K562 (cell line): ENCODE measurements around the gene THSD8. TPM values are rescaled to one million over a fixed set of nuclear protein-coding genes. Genes with fewer than 3 reads are reported as not detected.

Experiments
- ATF1 ChIP-seq, 2 experiments: fragments of 450-650 bp in 1 of 2; IDR thresholded peaks; 2 replicates each; pipeline ENCODE4 v1.6.1; 2016; ENCODE audit warnings: missing compliant biosample characterization in 1 of 2, missing genetic modification characterization in 1 of 2
- DMBX1 ChIP-seq: fragments of 250-450 bp; sonication (Bioruptor Pico); IDR thresholded peaks from 2 replicates; pipeline ENCODE4 v1.8.0; 2022; ENCODE audit warnings: inconsistent platforms, mild to moderate bottlenecking, moderate library complexity, borderline replicate concordance
- FOXK1 ChIP-seq: sonication (generic); formaldehyde crosslinking; IDR thresholded peaks from 2 replicates; pipeline ENCODE4 v1.8.0; 2022; ENCODE audit warnings: missing genetic modification reagents, mild to moderate bottlenecking, borderline replicate concordance
- HBP1 ChIP-seq: fragments of 450-650 bp; formaldehyde crosslinking; IDR thresholded peaks from 2 replicates; pipeline ENCODE4 v1.4.0; 2022; ENCODE audit warnings: missing genetic modification characterization
- TEAD1 ChIP-seq, 2 experiments: fragments of 450-650 bp in 1 of 2; sonication (generic) in 1 of 2; formaldehyde crosslinking; IDR thresholded peaks; 2 replicates each; pipeline versions ENCODE4 v1.4.0 to v1.8.0; 2020 to 2022; ENCODE audit warnings: mild to moderate bottlenecking in 2 of 2, missing genetic modification reagents in 1 of 2
- ZBTB2 ChIP-seq: fragments of 450-650 bp; IDR thresholded peaks from 2 replicates; pipeline ENCODE4 v1.6.1; 2016; ENCODE audit warnings: antibody characterized with exemption
- ZBTB26 ChIP-seq: fragments of 450-650 bp; formaldehyde crosslinking; IDR thresholded peaks from 2 replicates; pipeline ENCODE4 v1.4.0; 2022; ENCODE audit warnings: missing genetic modification characterization
- ZC3H4 ChIP-seq: sonication (generic); formaldehyde crosslinking; IDR thresholded peaks from 2 replicates; pipeline ENCODE4 v1.9.0; 2021; ENCODE audit warnings: missing genetic modification reagents, borderline replicate concordance
- ZKSCAN8 ChIP-seq: fragments of 200-800 bp; sonication (Bioruptor generic); IDR thresholded peaks from 2 replicates; pipeline ENCODE4 v1.6.1; 2016; ENCODE audit warnings: missing genetic modification characterization, missing compliant biosample characterization
- polyA plus RNA-seq, 8 experiments: library from polyadenylated mRNA; depleted of rRNA in 4 of 8; stranded (reverse) in 5 of 8; unstranded in 3 of 8; fragments of >200 nt; fragmentation: Nextera tagmentation in 2 of 8; fragmentation: Illumina TruSeq in 1 of 8; extraction: Ambion mirVana in 2 of 8; extraction: Trizol in 1 of 8; gene quantifications; 2 replicates each; pipeline versions ENCODE4 v1.2.1 to v1.2.3, GENCODE V29; 2011 to 2014; ENCODE audit warnings: inconsistent platforms in 1 of 8, missing spikeins in 1 of 8
- total RNA-seq, 7 experiments: library from RNA; depleted of rRNA in 6 of 7; stranded (reverse); fragments of >200 nt in 6 of 7; fragmentation: Illumina TruSeq in 2 of 7; extraction: Trizol in 2 of 7; gene quantifications; 2 replicates each; pipeline versions ENCODE4 v1.2.1 to v1.2.3, GENCODE V29; 2011 to 2021; ENCODE audit warnings: low replicate concordance in 1 of 7
- TF ChIP-seq, protein P1 (sequence below): fragments of 450-650 bp; IDR thresholded peaks from 2 replicates; pipeline ENCODE4 v1.6.1; 2017; ENCODE audit warnings: antibody characterized with exemption, mild to moderate bottlenecking
- TF ChIP-seq, protein P2 (sequence below): fragments of 250-450 bp; sonication (Bioruptor Pico); IDR thresholded peaks from 2 replicates; pipeline ENCODE4 v1.5.0; 2021; ENCODE audit warnings: mild to moderate bottlenecking, moderate library complexity
- TF ChIP-seq, protein P3 (sequence below): conservative IDR thresholded peaks from 2 replicates; pipeline ENCODE4 v1.6.1; 2011; ENCODE audit warnings: low read depth, mild to moderate bottlenecking, low read length; ENCODE audit not compliant: control insufficient read depth

Gene THSD8
- total and polyA plus RNA-seq, 9 of the 15 experiments (the other 6 are each of a cell fraction or from before 2014, with no cell fraction given): 8.4 to 42.4 (median 19.9) TPM; not detected in 2

DNA sequence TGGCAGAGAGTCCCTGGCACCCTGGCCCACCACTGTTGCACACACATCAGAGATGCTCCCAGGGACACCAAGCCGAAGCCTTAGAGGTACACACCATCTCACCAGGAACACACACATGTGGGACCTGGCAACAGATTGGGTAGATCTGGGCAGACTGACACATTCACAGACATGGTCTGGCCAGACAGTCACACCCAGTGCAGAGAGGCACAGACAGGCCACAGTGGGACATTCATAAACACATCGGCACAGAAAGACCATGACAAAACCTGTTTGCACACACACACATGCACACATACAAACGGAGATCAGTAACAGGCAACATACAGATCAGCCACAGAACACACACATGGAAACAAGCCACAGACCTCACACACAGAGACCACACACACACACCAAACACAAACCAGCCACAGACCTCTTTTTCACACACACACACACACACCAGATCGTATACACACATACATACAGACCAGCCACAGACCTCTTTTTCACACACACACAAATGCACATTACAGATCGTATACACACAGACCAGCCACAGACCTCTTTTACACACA is 16.9 kb upstream of the THSD8 start (continued):
- TF ChIP-seq, protein P1, sequence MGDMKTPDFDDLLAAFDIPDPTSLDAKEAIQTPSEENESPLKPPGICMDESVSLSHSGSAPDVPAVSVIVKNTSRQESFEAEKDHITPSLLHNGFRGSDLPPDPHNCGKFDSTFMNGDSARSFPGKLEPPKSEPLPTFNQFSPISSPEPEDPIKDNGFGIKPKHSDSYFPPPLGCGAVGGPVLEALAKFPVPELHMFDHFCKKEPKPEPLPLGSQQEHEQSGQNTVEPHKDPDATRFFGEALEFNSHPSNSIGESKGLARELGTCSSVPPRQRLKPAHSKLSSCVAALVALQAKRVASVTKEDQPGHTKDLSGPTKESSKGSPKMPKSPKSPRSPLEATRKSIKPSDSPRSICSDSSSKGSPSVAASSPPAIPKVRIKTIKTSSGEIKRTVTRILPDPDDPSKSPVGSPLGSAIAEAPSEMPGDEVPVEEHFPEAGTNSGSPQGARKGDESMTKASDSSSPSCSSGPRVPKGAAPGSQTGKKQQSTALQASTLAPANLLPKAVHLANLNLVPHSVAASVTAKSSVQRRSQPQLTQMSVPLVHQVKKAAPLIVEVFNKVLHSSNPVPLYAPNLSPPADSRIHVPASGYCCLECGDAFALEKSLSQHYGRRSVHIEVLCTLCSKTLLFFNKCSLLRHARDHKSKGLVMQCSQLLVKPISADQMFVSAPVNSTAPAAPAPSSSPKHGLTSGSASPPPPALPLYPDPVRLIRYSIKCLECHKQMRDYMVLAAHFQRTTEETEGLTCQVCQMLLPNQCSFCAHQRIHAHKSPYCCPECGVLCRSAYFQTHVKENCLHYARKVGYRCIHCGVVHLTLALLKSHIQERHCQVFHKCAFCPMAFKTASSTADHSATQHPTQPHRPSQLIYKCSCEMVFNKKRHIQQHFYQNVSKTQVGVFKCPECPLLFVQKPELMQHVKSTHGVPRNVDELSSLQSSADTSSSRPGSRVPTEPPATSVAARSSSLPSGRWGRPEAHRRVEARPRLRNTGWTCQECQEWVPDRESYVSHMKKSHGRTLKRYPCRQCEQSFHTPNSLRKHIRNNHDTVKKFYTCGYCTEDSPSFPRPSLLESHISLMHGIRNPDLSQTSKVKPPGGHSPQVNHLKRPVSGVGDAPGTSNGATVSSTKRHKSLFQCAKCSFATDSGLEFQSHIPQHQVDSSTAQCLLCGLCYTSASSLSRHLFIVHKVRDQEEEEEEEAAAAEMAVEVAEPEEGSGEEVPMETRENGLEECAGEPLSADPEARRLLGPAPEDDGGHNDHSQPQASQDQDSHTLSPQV: peak; percentile 30; the same call in 1 of the 2 replicates
- TF ChIP-seq ZC3H4 (CRISPR knock-in tag): peak; percentile 43; the same call in 1 of the 2 replicates
- TF ChIP-seq FOXK1 (CRISPR knock-in tag): 0 out of 2 replicates have a peak, but pooled peaks have one; percentile 6
- no peak for TF ChIP-seq ATF1 (CRISPR knock-in tag; IDR thresholded peaks at IDR 0.05)
- TF ChIP-seq ATF1 (tag; IDR thresholded peaks at IDR 0.05): 0 out of 2 replicates have a peak, but pooled peaks have one; percentile 30
- TF ChIP-seq, protein P2, sequence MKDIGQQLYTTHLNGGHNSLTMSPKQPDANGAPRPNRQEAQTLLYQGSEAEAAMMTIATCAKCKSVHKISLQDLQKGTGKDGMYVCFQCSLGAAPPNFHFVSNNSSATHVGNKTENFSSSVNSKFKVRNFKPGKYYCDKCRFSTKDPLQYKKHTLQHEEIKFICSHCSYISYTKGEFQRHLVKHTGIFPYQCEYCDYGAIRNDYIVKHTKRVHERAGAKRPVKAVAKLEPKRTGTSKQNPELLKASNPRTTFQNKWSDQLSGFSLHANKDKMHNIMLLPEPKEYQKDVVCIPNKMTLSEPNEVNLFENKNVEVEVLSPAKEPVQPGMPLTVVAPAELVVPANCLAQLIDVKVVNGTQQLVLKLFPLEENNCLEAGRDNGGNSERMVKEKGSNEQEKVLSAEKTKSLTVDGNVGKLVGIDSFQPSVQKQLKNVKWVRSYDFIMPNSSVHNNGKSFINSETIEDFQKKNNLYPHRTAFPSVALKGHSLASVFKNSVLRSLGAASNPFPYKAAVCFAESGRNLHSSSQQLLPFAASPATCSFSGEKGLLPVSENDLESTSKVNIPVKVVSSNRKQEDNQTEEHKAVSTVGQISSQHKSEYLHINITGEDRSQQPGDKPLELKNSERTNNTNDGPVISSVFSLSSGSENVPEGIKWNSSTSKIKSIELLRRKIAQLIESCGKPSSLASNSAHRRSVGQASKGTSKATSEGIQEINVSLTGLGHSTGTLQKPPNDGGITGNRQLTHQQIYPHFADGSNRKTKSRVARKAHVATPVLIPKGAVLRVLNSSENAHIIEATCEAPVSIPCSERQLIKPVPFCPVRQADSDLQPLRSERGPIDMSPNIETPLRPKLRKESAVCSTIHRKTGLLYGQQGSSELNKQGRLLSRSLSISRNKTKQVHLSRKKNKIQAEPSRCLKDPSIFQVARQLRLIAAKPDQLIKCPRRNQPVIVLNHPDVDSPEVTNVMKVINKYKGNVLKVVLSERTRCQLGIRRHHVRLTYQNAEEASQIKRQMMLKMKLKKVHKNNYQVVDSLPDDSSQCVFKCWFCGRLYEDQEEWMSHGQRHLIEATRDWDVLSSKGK (CRISPR knock-in tag): no peak
- TF ChIP-seq ZBTB2: 0 out of 2 replicates have a peak, but pooled peaks have one; percentile 7
- TF ChIP-seq HBP1 (CRISPR knock-in tag): peak; percentile 91; the same call in 1 of the 2 replicates
- TF ChIP-seq DMBX1 (CRISPR knock-in tag): no peak
- TF ChIP-seq ZBTB26 (CRISPR knock-in tag): peak; percentile 93
- TF ChIP-seq, protein P3, sequence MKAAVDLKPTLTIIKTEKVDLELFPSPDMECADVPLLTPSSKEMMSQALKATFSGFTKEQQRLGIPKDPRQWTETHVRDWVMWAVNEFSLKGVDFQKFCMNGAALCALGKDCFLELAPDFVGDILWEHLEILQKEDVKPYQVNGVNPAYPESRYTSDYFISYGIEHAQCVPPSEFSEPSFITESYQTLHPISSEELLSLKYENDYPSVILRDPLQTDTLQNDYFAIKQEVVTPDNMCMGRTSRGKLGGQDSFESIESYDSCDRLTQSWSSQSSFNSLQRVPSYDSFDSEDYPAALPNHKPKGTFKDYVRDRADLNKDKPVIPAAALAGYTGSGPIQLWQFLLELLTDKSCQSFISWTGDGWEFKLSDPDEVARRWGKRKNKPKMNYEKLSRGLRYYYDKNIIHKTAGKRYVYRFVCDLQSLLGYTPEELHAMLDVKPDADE: no peak
- TF ChIP-seq TEAD1 (CRISPR knock-in tag; IDR thresholded peaks at IDR 0.05): peak in 1 of 2 experiments; percentile 6; a peak in 1 of 4 replicates
- TF ChIP-seq ZKSCAN8: 0 out of 2 replicates have a peak, but pooled peaks have one; percentile 6
